GM03348 (cell line): Measurements from ENCODE around the gene NALCN.

ENCODE experiments used
- DNase-seq: peaks from one replicate; pipeline ENCODE4 v3.0.0; 2012; ENCODE audit warnings: low spot score

Gene NALCN

GRCh38 chr13:101291206-101291605, 125.1 kb downstream of the NALCN start:
- DNase-seq: no peak

GRCh38 chr13:101289764-101290163, 126.5 kb downstream of the NALCN start:
- peak; percentile 18 for DNase-seq

- no peak for DNase-seq
Measured at GRCh38 chr13:101283782-101284181, 132.5 kb downstream of the NALCN start.

- no peak for DNase-seq
Measured at GRCh38 chr13:101272886-101273285, 143.4 kb downstream of the NALCN start.

GRCh38 chr13:101271681-101272245, 144.5 kb downstream of the NALCN start:
- DNase-seq: no peak

- peak; percentile 77 for DNase-seq
Measured at GRCh38 chr13:101267656-101268055, 148.7 kb downstream of the NALCN start.

GRCh38 chr13:101265934-101266333, 150.4 kb downstream of the NALCN start:
- DNase-seq: no peak

- no peak for DNase-seq
Measured at GRCh38 chr13:101264931-101265330, 151.4 kb downstream of the NALCN start.

GRCh38 chr13:101262306-101262705, 154.0 kb downstream of the NALCN start:
- no peak for DNase-seq

GRCh38 chr13:101258509-101258908, 157.8 kb downstream of the NALCN start:
- no peak for DNase-seq

GRCh38 chr13:101258071-101258470, 158.2 kb downstream of the NALCN start:
- peak; percentile 83 for DNase-seq

- DNase-seq: no peak
Measured at GRCh38 chr13:101248739-101249514, 167.4 kb downstream of the NALCN start.

GRCh38 chr13:101242720-101243119, 173.6 kb downstream of the NALCN start:
- DNase-seq: no peak

- no peak for DNase-seq
Measured at GRCh38 chr13:101238555-101238954, 177.8 kb downstream of the NALCN start.

GRCh38 chr13:101231751-101232428, 184.4 kb downstream of the NALCN start:
- DNase-seq: peak; percentile 38

GRCh38 chr13:101230271-101230890, 185.9 kb downstream of the NALCN start:
- no peak for DNase-seq

GRCh38 chr13:101219609-101220265, 196.6 kb downstream of the NALCN start:
- DNase-seq: no peak

GRCh38 chr13:101218484-101218883, 197.8 kb downstream of the NALCN start:
- no peak for DNase-seq

GRCh38 chr13:101217086-101217485, 199.2 kb downstream of the NALCN start:
- DNase-seq: no peak

GRCh38 chr13:101211261-101211660, 205.0 kb downstream of the NALCN start:
- peak; percentile 64 for DNase-seq

- no peak for DNase-seq
Measured at GRCh38 chr13:101210774-101211173, 205.5 kb downstream of the NALCN start.

GRCh38 chr13:101209206-101209893, 207.0 kb downstream of the NALCN start:
- DNase-seq: no peak
